DND-41 (cell line): ENCODE results near the gene KRTAP5-6.

Experiments used
- ATAC-seq: fragments of 200-7000 bp; cut with Tn5 transposase; 3 replicates; pipeline ENCODE4 v1.9.1; 2021; ENCODE audit warnings: low read depth; ENCODE audit not compliant: insufficient read depth
- DNase-seq: peaks from one replicate; pipeline ENCODE4 v3.0.0-alpha.2; 2020
- H2AFZ ChIP-seq: 2 replicates; pipeline ENCODE4 v1.6.0; 2012; ENCODE audit warnings: low read depth, low read length
- H3K27ac ChIP-seq: 2 replicates; pipeline ENCODE4 v1.5.1; 2012; ENCODE audit warnings: low read length, inconsistent platforms
- H3K27me3 ChIP-seq: fragments of 200-600 bp; sonication (generic); 2 replicates; pipeline ENCODE4 v1.6.0; 2012; ENCODE audit warnings: low read length, mild to moderate bottlenecking, inconsistent platforms; ENCODE audit not compliant: insufficient read depth, poor library complexity
- H3K36me3 ChIP-seq: 2 replicates; pipeline ENCODE4 v1.5.1; 2012; ENCODE audit warnings: low read length, inconsistent platforms; ENCODE audit not compliant: insufficient read depth
- H3K4me1 ChIP-seq: 2 replicates; pipeline ENCODE4 v1.5.1; 2012; ENCODE audit warnings: mild to moderate bottlenecking, low read length; ENCODE audit not compliant: insufficient read depth
- H3K4me2 ChIP-seq: 2 replicates; pipeline ENCODE4 v1.6.0; 2012; ENCODE audit warnings: mild to moderate bottlenecking, moderate library complexity, low read length, inconsistent platforms; ENCODE audit not compliant: insufficient read depth
- H3K4me3 ChIP-seq, 2 experiments: fragments of 200-600 bp in 1 of 2; shearing (Covaris generic) in 1 of 2; 2 replicates each; pipeline ENCODE4 v1.5.1; 2012 to 2016; ENCODE audit warnings: inconsistent platforms in 2 of 2, low read length in 2 of 2, mild to moderate bottlenecking in 2 of 2, low read depth in 1 of 2, moderate library complexity in 1 of 2
- H3K79me2 ChIP-seq: 2 replicates; pipeline ENCODE4 v1.6.0; 2012; ENCODE audit warnings: low read length, inconsistent platforms; ENCODE audit not compliant: insufficient read depth
- H3K9ac ChIP-seq: 2 replicates; pipeline ENCODE4 v1.6.0; 2012; ENCODE audit warnings: low read depth, mild to moderate bottlenecking, inconsistent platforms, low read length, moderate library complexity
- H3K9me3 ChIP-seq: 2 replicates; pipeline ENCODE4 v1.5.1; 2012; ENCODE audit warnings: low read length, moderate library complexity, mild to moderate bottlenecking, inconsistent platforms; ENCODE audit not compliant: insufficient read depth, severe bottlenecking
- H4K20me1 ChIP-seq: 2 replicates; pipeline ENCODE4 v1.6.0; 2012; ENCODE audit warnings: low read length; ENCODE audit not compliant: insufficient read depth
- EZH2 ChIP-seq: IDR thresholded peaks from 3 replicates; pipeline ENCODE4 v1.6.1; 2012; ENCODE audit warnings: borderline replicate concordance, low read depth, mild to moderate bottlenecking, moderate library complexity, low read length, inconsistent platforms; ENCODE audit not compliant: severe bottlenecking
- TF ChIP-seq, protein P1 (sequence below): IDR thresholded peaks from 2 replicates; pipeline ENCODE4 v1.5.1; 2012; ENCODE audit warnings: borderline replicate concordance, low read length, moderate library complexity, mild to moderate bottlenecking; ENCODE audit not compliant: poor library complexity, severe bottlenecking; ENCODE audit errors: extremely low read depth

Gene KRTAP5-6

GRCh38 chr11:1690167-1691025, 6.6 kb upstream of the KRTAP5-6 start:
- Histone ChIP-seq H3K27me3 (no peaks in the 10 kb centered on the region), H3K4me2 (no peak overlapping the region), H3K79me2 (no peaks in the 10 kb centered on the region), H2AFZ (no peak overlapping the region), H3K27ac (no peak overlapping the region), H3K4me3 (no peak overlapping the region), H3K9me3 (no peaks in the 10 kb centered on the region), H4K20me1 (no peaks in the 10 kb centered on the region), H3K4me1 (peaks cover 22% of the 10 kb centered on the region), H3K9ac (no peak overlapping the region), H3K36me3 (no peaks in the 10 kb centered on the region)
- TF ChIP-seq, protein P1, sequence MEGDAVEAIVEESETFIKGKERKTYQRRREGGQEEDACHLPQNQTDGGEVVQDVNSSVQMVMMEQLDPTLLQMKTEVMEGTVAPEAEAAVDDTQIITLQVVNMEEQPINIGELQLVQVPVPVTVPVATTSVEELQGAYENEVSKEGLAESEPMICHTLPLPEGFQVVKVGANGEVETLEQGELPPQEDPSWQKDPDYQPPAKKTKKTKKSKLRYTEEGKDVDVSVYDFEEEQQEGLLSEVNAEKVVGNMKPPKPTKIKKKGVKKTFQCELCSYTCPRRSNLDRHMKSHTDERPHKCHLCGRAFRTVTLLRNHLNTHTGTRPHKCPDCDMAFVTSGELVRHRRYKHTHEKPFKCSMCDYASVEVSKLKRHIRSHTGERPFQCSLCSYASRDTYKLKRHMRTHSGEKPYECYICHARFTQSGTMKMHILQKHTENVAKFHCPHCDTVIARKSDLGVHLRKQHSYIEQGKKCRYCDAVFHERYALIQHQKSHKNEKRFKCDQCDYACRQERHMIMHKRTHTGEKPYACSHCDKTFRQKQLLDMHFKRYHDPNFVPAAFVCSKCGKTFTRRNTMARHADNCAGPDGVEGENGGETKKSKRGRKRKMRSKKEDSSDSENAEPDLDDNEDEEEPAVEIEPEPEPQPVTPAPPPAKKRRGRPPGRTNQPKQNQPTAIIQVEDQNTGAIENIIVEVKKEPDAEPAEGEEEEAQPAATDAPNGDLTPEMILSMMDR: no peak
- no peak for TF ChIP-seq EZH2
- ATAC-seq (no peak), DNase-seq (no peak)

DNA sequence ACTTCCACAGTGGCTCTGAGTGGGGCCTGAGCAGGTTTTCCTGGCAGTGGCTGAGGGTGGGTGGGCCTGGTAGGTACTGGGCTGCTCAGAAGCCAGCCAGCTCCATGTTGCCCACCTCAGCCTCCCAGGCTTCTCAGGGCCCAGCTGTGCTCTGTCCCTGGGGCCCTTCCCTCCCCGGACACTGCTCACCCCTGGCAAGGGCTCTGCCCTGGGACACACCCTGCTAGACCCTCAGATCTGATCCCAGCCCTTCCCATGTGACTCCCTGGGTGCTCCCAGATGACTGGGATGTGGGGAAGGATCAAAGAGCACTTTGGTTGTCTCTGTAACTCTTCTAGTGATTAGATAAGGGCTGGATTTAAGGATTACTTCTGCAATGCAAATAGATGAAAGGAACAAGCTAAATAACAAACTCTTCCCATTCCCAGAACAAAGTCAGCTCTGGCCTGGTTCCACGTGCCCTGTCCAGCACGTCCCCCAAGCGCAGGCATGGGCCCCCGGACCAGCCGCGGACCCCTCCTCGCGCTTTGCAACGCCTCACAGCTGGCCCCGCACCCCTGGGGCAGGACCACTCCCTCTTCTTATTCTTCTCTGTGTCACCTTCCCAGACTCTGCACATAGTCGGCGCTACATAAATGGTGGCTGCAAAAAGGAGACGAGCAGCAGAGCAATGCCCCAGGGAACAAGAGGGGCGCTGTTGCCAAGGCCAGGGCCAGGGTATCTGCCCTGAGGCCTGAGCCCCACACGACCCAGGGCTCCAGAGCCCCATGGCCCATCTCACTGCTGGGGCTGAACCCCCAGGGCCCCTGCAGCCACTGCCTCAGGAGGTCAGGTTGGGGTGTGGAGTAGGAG, 5.7 kb upstream of the KRTAP5-6 start:
- DNase-seq (no peak), ATAC-seq (no peak)
- H3K4me2 ChIP-seq: no peak overlapping the region
- H3K36me3 ChIP-seq: no peaks in the 10 kb centered on the region
- H3K9me3 ChIP-seq: no peaks in the 10 kb centered on the region
- no peaks in the 10 kb centered on the region for H3K27me3 ChIP-seq
- no peak overlapping the region for H3K27ac ChIP-seq
- H2AFZ ChIP-seq: no peak overlapping the region
- H3K4me1 ChIP-seq: peaks cover 22% of the 10 kb centered on the region
- no peaks in the 10 kb centered on the region for H4K20me1 ChIP-seq
- H3K9ac ChIP-seq: no peak overlapping the region
- TF ChIP-seq, protein P1: no peak
- no peak for TF ChIP-seq EZH2
- H3K79me2 ChIP-seq: no peaks in the 10 kb centered on the region
- H3K4me3 ChIP-seq: no peak overlapping the region

DNA sequence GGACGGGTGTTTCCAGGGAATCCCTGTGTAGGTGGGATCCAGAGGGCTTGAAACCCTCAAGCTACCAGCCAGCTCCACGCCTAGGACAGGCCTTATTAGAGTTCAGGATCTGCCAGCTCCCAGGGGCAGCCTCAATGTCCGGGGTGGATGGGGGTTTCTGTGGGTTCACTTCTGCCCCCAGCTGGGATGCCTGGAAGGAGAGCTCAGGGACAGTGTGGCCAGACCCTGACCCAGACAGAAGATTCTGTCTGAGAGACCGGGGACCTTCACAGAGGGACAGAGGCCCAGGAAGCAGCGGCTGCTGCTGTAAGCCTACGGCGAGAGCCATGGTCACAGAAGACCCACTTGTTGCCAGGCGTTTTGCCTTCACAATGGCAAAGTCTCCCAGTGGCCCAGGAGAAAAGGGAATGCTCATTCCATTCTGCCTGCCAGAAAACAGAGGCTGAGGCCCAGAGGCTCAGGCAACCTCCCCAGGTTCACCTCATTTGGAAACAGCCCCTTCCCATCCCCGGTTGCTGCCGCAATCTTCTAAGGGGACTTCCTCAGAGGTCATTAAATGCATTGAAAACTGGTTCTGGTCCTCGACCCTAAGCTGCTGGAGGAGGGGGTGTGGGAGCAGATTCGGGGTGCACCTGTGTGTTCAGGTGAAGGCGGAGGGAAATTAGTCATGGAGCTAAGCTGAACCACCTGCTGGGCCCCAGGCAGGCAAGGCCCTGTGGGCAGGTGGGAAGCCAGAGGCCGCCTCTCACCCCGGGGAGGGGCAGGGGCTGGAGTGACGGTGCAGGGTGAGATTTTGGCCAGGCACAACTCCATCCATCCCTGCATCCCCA, 4.9 kb upstream of the KRTAP5-6 start:
- H3K9me3 ChIP-seq: no peaks in the 10 kb centered on the region
- no peak overlapping the region for H3K4me2 ChIP-seq
- H3K27me3 ChIP-seq: no peaks in the 10 kb centered on the region
- H2AFZ ChIP-seq: no peak overlapping the region
- H3K27ac ChIP-seq: no peak overlapping the region
- ATAC-seq (no peak), DNase-seq (no peak)
- no peak overlapping the region for H3K4me3 ChIP-seq
- no peak overlapping the region for H3K9ac ChIP-seq
- H3K79me2 ChIP-seq: no peaks in the 10 kb centered on the region
- H4K20me1 ChIP-seq: no peaks in the 10 kb centered on the region
- H3K36me3 ChIP-seq: no peaks in the 10 kb centered on the region
- TF ChIP-seq, protein P1: no peak
- no peak for TF ChIP-seq EZH2
- peaks cover 22% of the 10 kb centered on the region for H3K4me1 ChIP-seq
